SU-DHL-6 (cell line): Measurements from ENCODE around the gene B3GLCT.

Experiments
- H2AFZ ChIP-seq: fragments of 200-600 bp; sonication (generic); 2 replicates; pipeline ENCODE4 v1.6.1; 2014; ENCODE audit warnings: low read depth, mild to moderate bottlenecking, moderate library complexity, mixed read lengths, antibody characterized with exemption, low read length; ENCODE audit not compliant: severe bottlenecking
- H3F3A ChIP-seq: fragments of 200-600 bp; shearing (Covaris generic); 2 replicates; pipeline ENCODE4 v1.6.0; 2016; ENCODE audit warnings: antibody characterized with exemption, mild to moderate bottlenecking; ENCODE audit not compliant: insufficient read depth
- H3K27ac ChIP-seq: fragments of 200-600 bp; sonication (generic); 2 replicates; pipeline ENCODE4 v1.5.1; 2016; ENCODE audit warnings: low read depth, mild to moderate bottlenecking, low read length, moderate library complexity, mixed read lengths
- H3K27me3 ChIP-seq: fragments of 200-600 bp; sonication (generic), shearing (Covaris generic); 2 replicates; pipeline ENCODE4 v1.6.0; 2014; ENCODE audit warnings: mild to moderate bottlenecking, low read length
- H3K36me3 ChIP-seq: fragments of 200-600 bp; sonication (generic); 2 replicates; pipeline ENCODE4 v1.6.1; 2014; ENCODE audit warnings: mild to moderate bottlenecking, low read length, mixed read lengths
- H3K4me2 ChIP-seq: fragments of 300-600, 200-600 bp; shearing (Covaris generic), sonication (generic); 2 replicates; pipeline ENCODE4 v1.6.0; 2014; ENCODE audit warnings: low read length, low read depth, mild to moderate bottlenecking; ENCODE audit not compliant: poor library complexity, severe bottlenecking
- H3K4me3 ChIP-seq: fragments of 200-600 bp; sonication (generic); 2 replicates; pipeline ENCODE4 v1.5.1; 2014; ENCODE audit warnings: antibody characterized with exemption, low read length, mild to moderate bottlenecking, mixed read lengths; ENCODE audit not compliant: insufficient read depth, poor library complexity, severe bottlenecking
- H3K79me2 ChIP-seq: fragments of 200-600 bp; sonication (generic); 2 replicates; pipeline ENCODE4 v1.6.1; 2014; ENCODE audit warnings: mild to moderate bottlenecking, low read length, moderate library complexity; ENCODE audit not compliant: insufficient read depth
- H3K9ac ChIP-seq: fragments of 200-600 bp; sonication (generic); 2 replicates; pipeline ENCODE4 v1.7.0; 2014; ENCODE audit warnings: mild to moderate bottlenecking, low read length
- H3K9me2 ChIP-seq: fragments of 200-600 bp; sonication (generic); replicated peaks from 2 replicates; pipeline ENCODE4 v1.6.1; 2014; ENCODE audit warnings: low read length; ENCODE audit not compliant: insufficient read depth
- H3K9me3 ChIP-seq: fragments of 200-600 bp; sonication (generic); 2 replicates; pipeline ENCODE4 v1.6.1; 2014; ENCODE audit warnings: low read length, mixed read lengths; ENCODE audit not compliant: insufficient read depth
- H4K20me1 ChIP-seq: fragments of 200-600 bp; sonication (generic); 2 replicates; pipeline ENCODE4 v1.6.1; 2014; ENCODE audit warnings: low read depth, mild to moderate bottlenecking, antibody characterized with exemption, low read length, moderate library complexity, mixed read lengths
- CTCF ChIP-seq: fragments of 200-600 bp; sonication (generic); IDR thresholded peaks from one replicate; pipeline ENCODE4 v1.5.1; 2017; ENCODE audit warnings: antibody characterized with exemption, mild to moderate bottlenecking, low read length, moderate library complexity; ENCODE audit not compliant: insufficient read depth, poor library complexity, severe bottlenecking
- EZH2phosphoT487 ChIP-seq: fragments of 200-600 bp; sonication (generic), shearing (Covaris generic); conservative IDR thresholded peaks from 2 replicates; pipeline ENCODE4 v1.6.1; 2018; ENCODE audit warnings: mild to moderate bottlenecking, antibody characterized with exemption, low read length, moderate library complexity, mixed read lengths

Gene B3GLCT

DNA sequence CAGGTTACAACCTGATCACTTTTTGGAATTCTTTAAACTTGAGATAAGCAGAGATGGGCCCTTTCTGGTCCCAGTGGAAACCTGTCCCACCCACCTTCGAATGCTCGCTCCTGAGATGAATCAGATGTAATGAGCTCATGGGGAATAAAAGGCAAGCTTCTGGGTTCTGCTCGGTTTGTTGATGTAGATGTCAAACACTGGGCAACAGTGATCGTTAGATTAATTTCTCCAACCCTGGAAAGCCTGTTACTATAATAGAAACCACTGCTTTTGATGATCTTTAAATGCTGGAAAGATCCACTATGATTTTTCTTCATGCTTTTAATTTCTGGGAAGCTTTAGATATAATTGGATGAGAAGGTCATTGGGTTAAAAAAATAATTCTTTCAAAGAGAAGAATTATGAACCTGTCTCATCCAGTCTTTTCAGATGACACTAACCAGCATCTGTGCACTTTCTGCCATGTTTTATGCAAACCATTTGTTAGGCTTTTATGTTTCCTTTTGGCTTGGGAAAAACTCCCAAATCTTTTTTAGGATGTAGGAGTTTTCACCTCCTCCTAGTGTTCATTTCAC is 49.3 kb downstream of the B3GLCT start:
- Histone ChIP-seq H3K9ac (no peak overlapping the region), H3K27me3 (no peaks in the 10 kb centered on the region), H3K79me2 (no peaks in the 10 kb centered on the region), H3K4me2 (no peak overlapping the region), H2AFZ (no peak overlapping the region), H3K9me2 (no peaks in the 10 kb centered on the region), H3K36me3 (no peaks in the 10 kb centered on the region), H3F3A (no peaks in the 10 kb centered on the region), H3K27ac (no peak overlapping the region), H4K20me1 (no peaks in the 10 kb centered on the region), H3K9me3 (no peaks in the 10 kb centered on the region), H3K4me3 (no peak overlapping the region)
- TF ChIP-seq CTCF = no peak
- no peak for TF ChIP-seq EZH2phosphoT487

DNA sequence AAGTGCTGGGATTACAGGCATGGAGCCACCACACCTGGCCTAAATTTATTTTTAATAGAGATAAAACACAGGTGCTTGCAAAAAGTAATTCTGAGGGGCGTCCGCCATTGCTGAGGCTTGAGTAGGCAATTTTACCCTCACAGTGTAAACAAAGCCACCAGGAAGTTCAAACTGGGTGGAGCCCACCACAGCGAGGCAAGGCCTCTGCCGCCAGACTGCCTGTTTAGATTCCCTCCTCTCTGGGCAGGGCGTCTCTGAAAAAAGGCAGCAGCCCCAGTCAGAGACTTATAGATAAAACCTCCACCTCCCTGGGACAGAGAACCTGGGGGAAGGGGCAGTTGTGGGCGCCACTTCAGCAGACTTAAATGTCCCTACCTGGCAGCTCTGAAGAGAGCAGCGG is 50.7 kb downstream of the B3GLCT start:
- Histone ChIP-seq H3K9me2 (no peaks in the 10 kb centered on the region), H3K27ac (no peak overlapping the region), H3K9ac (no peak overlapping the region), H3K27me3 (no peaks in the 10 kb centered on the region), H4K20me1 (no peaks in the 10 kb centered on the region), H3F3A (no peaks in the 10 kb centered on the region), H2AFZ (no peak overlapping the region), H3K36me3 (no peaks in the 10 kb centered on the region), H3K79me2 (no peaks in the 10 kb centered on the region), H3K4me2 (no peak overlapping the region), H3K9me3 (no peaks in the 10 kb centered on the region), H3K4me3 (no peak overlapping the region)
- no peak for TF ChIP-seq EZH2phosphoT487
- TF ChIP-seq CTCF = no peak

GRCh38 chr13:31261241-31261640 is 61.5 kb downstream of the B3GLCT start:
- H3K27me3 ChIP-seq = no peaks in the 10 kb centered on the region
- H2AFZ ChIP-seq = no peak overlapping the region
- H3K4me2 ChIP-seq = no peak overlapping the region
- H3F3A ChIP-seq = no peaks in the 10 kb centered on the region
- H4K20me1 ChIP-seq = no peaks in the 10 kb centered on the region
- H3K9ac ChIP-seq = no peak overlapping the region
- 0 out of 2 replicates have a peak, but pooled peaks cover 3% of the 10 kb centered on the region for H3K36me3 ChIP-seq
- TF ChIP-seq CTCF (no peak), EZH2phosphoT487 (no peak)
- H3K9me2 ChIP-seq = no peaks in the 10 kb centered on the region
- H3K79me2 ChIP-seq = no peaks in the 10 kb centered on the region
- no peak overlapping the region for H3K27ac ChIP-seq
- H3K9me3 ChIP-seq = peaks cover 4% of the 10 kb centered on the region; the same call in 1 of the 2 replicates
- no peak overlapping the region for H3K4me3 ChIP-seq
